Measurements from ENCODE around the gene RRAD. TPM values are rescaled to one million over a fixed set of nuclear protein-coding genes. Genes with fewer than 3 reads are reported as not detected.

RRAD gene
- polyA plus RNA-seq, 1 experiment = 3.8 TPM

DNA sequence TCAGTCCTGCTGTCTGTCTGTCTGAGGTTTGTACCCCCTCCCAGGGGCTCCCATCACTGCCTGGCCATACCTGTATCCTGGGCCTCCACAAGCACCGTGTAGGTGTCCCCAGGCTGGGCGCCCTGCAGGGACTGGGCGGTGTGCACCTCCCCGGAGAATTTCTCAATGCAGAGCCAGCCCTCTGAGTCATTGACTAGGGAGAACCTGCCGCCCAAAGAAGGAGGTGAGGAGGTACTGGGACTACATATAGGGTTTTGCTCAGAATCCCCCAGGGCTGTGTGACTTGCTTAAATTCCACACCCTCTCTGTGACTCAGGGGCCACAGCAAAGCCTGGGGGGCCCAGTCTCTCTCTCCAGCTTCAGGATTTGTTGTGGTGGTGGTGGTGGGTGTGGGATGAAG lies 14.2 kb downstream of the RRAD start:
- Histone ChIP-seq H3K4me3 (ENCODE audit: low read depth, low read length) (no peak overlapping the region), H3K27me3 (ENCODE audit: control insufficient read depth, insufficient read depth, low read length) (peaks cover 2% of the 10 kb centered on the region), H3K36me3 (ENCODE audit: control insufficient read depth, insufficient read depth, low read length) (no peaks in the 10 kb centered on the region)
- POLR2A ChIA-PET = no interaction called here
- DNase-seq (ENCODE audit: low read depth) = no peak
- CTCF ChIA-PET = interaction anchor here (0.7 to 4.2 kb wide), 6 partner anchors 8 to 32 kb away, joined by 4 to 30 read pairs (median 5); partner anchors contain the start of gene CDH16
- TF ChIP-seq, protein P1, sequence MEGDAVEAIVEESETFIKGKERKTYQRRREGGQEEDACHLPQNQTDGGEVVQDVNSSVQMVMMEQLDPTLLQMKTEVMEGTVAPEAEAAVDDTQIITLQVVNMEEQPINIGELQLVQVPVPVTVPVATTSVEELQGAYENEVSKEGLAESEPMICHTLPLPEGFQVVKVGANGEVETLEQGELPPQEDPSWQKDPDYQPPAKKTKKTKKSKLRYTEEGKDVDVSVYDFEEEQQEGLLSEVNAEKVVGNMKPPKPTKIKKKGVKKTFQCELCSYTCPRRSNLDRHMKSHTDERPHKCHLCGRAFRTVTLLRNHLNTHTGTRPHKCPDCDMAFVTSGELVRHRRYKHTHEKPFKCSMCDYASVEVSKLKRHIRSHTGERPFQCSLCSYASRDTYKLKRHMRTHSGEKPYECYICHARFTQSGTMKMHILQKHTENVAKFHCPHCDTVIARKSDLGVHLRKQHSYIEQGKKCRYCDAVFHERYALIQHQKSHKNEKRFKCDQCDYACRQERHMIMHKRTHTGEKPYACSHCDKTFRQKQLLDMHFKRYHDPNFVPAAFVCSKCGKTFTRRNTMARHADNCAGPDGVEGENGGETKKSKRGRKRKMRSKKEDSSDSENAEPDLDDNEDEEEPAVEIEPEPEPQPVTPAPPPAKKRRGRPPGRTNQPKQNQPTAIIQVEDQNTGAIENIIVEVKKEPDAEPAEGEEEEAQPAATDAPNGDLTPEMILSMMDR (IDR thresholded peaks at IDR 0.05; ENCODE audit: insufficient read depth, low read depth, low read length) = no peak

- H3K27me3 ChIP-seq (ENCODE audit: control insufficient read depth, insufficient read depth, low read length) = peaks cover 1% of the 10 kb centered on the region
- DNase-seq (ENCODE audit: low read depth) = no peak
- H3K36me3 ChIP-seq (ENCODE audit: control insufficient read depth, insufficient read depth, low read length) = no peaks in the 10 kb centered on the region
- no peak overlapping the region for H3K4me3 ChIP-seq (ENCODE audit: low read depth, low read length)
- TF ChIP-seq, protein P1 (IDR thresholded peaks at IDR 0.05; ENCODE audit: insufficient read depth, low read depth, low read length) = no peak
- CTCF ChIA-PET = interaction anchor here (0.7 to 4.2 kb wide), 13 partner anchors 9 to 1250 kb away, joined by 3 to 30 read pairs (median 4); partner anchors contain the start of gene CDH16
- POLR2A ChIA-PET = no interaction called here
These were observed 15.0 kb downstream of the RRAD start for GRCh38 chr16:66910175-66910940.

DNA sequence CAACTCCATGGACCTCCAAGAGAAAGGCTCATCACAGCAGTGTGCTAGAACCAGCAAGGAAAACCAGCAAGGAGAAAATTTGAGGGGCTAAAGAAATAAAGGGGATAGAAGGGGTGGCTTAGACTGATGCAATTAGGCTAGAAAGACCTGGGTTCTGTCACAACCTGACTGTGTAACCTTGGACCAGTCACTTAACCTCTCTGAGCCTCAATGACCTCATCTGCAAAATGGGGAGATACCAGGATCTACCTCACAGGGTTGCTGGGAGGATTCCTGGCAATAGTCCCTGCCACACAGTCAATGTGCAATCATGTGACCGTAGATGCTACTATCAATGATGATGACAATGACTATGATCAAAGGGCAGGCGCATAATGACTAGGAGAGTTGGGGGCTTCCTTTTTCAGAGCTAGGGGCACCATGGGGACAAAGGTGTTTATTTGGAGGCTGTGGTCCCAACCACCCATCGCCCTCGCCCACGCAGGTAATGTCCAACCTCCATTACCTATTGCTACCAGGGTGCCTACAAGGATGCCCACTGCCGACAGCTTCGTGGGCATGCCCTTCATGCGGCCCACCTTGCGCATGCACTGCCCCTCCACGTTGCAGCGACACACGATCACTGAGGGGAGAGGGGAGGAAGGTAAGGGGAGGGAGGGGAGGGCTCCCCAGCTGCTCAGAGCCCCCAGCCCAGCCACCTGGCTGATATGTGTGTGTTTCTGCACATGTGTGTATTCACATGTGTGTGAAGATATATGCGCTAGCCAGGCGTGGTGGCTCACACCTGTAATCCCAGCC lies 16.4 kb downstream of the RRAD start:
- ChIA-PET CTCF (interaction anchor here (1.3 to 4.2 kb wide), 5 partner anchors 11 to 35 kb away, joined by 6 to 30 read pairs (median 9); partner anchors contain the start of gene CDH16), POLR2A (no interaction called here)
- no peak for DNase-seq (ENCODE audit: low read depth)
- Histone ChIP-seq H3K4me3 (ENCODE audit: low read depth, low read length) (no peak overlapping the region), H3K27me3 (ENCODE audit: control insufficient read depth, insufficient read depth, low read length) (no peaks in the 10 kb centered on the region; the same call in none of the 2 replicates), H3K36me3 (ENCODE audit: control insufficient read depth, insufficient read depth, low read length) (no peaks in the 10 kb centered on the region)
- TF ChIP-seq, protein P1 (IDR thresholded peaks at IDR 0.05; ENCODE audit: insufficient read depth, low read depth, low read length) = no peak

DNA sequence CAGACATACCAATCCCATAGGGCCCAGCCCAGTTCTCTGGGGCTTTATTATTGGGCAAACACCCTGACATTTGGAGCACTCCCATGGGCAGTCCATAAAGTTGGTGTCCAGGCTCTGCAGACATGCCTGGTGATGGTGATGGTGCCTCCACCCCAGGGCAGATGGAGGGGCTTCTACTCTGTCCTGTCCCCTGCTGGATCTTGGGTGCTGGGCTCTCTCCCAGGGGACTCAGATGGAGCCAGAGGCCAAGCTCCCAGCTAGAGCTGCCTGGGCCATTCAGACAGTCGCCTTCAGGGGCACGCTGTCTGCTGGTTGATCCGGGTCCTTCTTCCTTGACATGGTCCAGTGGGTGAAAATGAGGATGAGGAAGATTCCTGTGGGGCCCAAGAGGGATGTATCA lies 17.2 kb downstream of the RRAD start:
- Histone ChIP-seq H3K4me3 (ENCODE audit: low read depth, low read length) (no peak overlapping the region), H3K36me3 (ENCODE audit: control insufficient read depth, insufficient read depth, low read length) (no peaks in the 10 kb centered on the region), H3K27me3 (ENCODE audit: control insufficient read depth, insufficient read depth, low read length) (no peaks in the 10 kb centered on the region; the same call in none of the 2 replicates)
- CTCF ChIA-PET = interaction anchor here (1.3 to 4.2 kb wide), 3 partner anchors 11 to 16 kb away, joined by 3 to 30 read pairs (median 14); partner anchors contain the start of gene CDH16
- DNase-seq (ENCODE audit: low read depth) = no peak
- POLR2A ChIA-PET = no interaction called here
- TF ChIP-seq, protein P1 (IDR thresholded peaks at IDR 0.05; ENCODE audit: insufficient read depth, low read depth, low read length) = no peak
